ENCODE data around the gene TTC19.

DNA sequence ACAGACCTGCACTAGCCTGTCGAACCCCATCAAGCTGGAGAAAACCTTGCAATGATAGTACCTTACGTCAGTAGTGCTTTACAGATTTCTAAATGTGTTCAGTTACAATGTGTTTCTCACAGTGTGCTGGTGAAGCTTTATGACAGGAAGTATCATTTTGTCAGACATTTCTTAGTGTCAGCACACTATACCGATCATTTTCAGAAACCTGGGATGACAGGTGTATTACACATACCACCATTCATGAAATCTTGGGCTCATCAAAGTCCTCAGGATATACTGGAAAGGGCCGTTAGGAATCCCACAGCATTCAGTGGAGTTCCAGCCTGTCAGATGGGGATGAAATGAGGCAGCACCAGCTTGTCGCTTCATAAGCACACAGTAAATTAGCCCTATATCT lies 27.3 kb downstream of the TTC19 start:
- TF ChIP-seq, protein P1, sequence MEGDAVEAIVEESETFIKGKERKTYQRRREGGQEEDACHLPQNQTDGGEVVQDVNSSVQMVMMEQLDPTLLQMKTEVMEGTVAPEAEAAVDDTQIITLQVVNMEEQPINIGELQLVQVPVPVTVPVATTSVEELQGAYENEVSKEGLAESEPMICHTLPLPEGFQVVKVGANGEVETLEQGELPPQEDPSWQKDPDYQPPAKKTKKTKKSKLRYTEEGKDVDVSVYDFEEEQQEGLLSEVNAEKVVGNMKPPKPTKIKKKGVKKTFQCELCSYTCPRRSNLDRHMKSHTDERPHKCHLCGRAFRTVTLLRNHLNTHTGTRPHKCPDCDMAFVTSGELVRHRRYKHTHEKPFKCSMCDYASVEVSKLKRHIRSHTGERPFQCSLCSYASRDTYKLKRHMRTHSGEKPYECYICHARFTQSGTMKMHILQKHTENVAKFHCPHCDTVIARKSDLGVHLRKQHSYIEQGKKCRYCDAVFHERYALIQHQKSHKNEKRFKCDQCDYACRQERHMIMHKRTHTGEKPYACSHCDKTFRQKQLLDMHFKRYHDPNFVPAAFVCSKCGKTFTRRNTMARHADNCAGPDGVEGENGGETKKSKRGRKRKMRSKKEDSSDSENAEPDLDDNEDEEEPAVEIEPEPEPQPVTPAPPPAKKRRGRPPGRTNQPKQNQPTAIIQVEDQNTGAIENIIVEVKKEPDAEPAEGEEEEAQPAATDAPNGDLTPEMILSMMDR (conservative IDR thresholded peaks at IDR 0.05; ENCODE audit: low read length): no peak
- TF ChIP-seq EZH2phosphoT487 (IDR thresholded peaks at IDR 0.05; ENCODE audit: borderline replicate concordance): no peak

Data from Loucy (cell line).